GM12875 (cell line): ENCODE results near the gene DUT.

Experiments used
- H3K4me3 ChIP-seq: one replicate; pipeline ENCODE4 v1.5.1; 2011; ENCODE audit warnings: low read depth, low read length, control low read depth
- CTCF ChIP-seq: IDR thresholded peaks from 2 replicates; pipeline ENCODE4 v1.5.1; 2011; ENCODE audit warnings: low read depth, mild to moderate bottlenecking, control low read depth, inconsistent platforms, low read length, moderate library complexity, borderline replicate concordance; ENCODE audit not compliant: insufficient read depth

Gene DUT

GRCh38 chr15:48375767-48376166 is 44.5 kb downstream of the DUT start:
- H3K4me3 ChIP-seq, result no peak overlapping the region
- no peak for TF ChIP-seq CTCF

DNA sequence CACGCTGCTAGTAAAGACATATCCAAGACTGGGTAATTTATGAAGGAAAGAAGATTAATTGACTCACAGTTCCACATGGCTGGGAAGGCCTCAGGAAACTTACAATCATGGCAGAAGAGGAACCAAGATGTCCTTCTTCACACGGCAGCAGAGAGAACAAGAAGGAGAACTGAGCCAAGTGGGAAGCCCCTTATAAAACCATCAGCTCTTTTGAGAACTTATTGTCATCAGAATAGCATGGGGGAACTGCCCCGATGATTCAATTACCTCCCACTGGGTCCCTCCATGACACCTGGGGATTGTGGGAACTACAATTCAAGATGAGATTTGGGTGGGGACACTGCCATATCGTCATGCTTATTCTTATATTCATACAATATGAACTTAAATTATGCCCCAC is 49.0 kb downstream of the DUT start:
- H3K4me3 ChIP-seq, result no peak overlapping the region
- TF ChIP-seq CTCF, result no peak

- TF ChIP-seq CTCF, result no peak
- no peak overlapping the region for H3K4me3 ChIP-seq
Measured at GRCh38 chr15:48381861-48382260, 50.6 kb downstream of the DUT start.

DNA sequence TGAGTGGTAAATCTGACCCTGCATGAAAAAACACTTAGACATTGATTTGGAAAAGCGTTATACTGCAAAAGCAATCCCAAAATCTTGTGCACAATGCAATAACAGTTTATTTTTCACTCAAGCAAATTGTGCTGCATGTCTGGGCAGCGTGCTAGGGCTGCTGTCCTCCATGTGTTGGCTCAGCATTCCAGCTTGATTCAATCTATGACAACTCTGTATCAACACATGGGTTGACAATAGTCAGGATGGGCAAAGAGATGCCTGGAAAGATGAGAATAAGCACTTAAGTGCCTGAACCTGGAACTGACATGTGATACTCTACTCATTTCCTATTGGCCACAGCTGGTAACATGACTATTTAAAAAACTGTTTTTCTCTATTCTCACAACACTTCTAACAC is 51.8 kb downstream of the DUT start:
- TF ChIP-seq CTCF, result no peak
- H3K4me3 ChIP-seq, result no peak overlapping the region

DNA sequence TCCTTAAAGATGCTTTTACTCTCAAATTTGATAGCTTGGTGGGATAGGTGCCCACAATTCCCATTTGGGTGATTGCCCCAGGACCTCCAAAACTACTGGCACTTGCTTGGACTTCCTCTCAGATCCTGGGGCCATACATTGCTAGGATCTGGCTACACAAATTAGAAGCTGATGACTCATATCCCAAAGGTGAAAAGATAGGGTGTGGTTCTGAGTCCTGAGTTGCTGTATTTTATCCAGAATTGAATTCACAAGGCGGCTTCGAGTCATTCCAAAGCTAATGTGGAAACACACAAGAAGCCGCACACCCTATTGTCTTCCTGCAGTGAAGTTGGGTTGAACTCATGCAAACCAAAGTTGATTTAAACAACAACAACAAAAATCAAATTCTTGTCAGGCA is 53.4 kb downstream of the DUT start:
- TF ChIP-seq CTCF, result no peak
- H3K4me3 ChIP-seq, result no peak overlapping the region

- no peak overlapping the region for H3K4me3 ChIP-seq
- no peak for TF ChIP-seq CTCF
Measured at GRCh38 chr15:48385031-48385830, 54.0 kb downstream of the DUT start.

- TF ChIP-seq CTCF, result no peak
- H3K4me3 ChIP-seq, result no peak overlapping the region
Measured at GRCh38 chr15:48388016-48388851, 57.0 kb downstream of the DUT start.
